LNCaP clone FGC (cell line): ENCODE results near the gene ARHGAP19.

Experiments used
- DNase-seq: peaks from one replicate; pipeline ENCODE4 v3.0.0-alpha.2; 2011; ENCODE audit warnings: low read depth
- H3K4me3 ChIP-seq: 2 replicates; pipeline ENCODE4 v1.5.1; 2011; ENCODE audit warnings: mild to moderate bottlenecking, low read depth, low read length, control low read depth
- TF ChIP-seq, protein P1 (sequence below): IDR thresholded peaks from 2 replicates; pipeline ENCODE4 v1.5.1; 2012; ENCODE audit warnings: mild to moderate bottlenecking; ENCODE audit not compliant: control insufficient read depth, insufficient read depth; ENCODE audit errors: extremely low read depth

ARHGAP19 gene

DNA sequence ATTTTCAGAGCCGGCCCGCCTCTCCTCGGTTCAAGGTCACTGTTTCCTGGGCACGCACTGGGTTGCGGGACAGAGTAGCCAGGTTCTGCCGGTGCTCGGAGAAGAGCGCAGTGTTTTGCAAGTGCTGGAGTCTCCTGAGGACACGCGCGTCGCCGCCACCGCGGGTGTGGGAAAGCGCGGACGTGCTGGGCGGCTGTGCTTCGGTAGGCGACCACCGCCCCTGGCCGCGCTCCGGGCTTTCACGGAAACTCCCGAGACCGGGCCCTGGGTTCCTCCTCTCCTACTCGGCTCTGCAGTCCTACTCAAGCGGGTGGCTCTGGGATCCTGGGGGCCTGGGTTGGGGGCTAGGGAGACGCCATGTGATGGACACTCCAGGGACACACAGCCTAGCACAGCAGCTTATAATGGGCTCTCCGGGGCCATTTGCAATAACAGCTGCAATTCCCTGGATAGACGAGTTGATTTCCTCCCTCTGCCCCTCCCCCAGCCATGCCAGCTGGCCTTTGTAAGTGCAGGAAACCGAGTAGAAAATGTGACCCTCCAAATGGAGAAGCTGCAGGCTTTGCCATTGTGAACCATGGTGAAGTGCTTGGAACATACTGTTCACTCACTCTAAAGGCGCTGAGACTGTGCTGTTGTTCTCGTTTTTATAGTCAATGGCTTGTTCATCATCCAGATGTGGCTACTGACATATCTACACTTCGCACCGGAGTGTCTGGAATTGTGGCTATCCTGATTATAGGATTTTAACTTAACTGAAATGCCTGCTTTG, 28.8 kb upstream of the ARHGAP19 start:
- DNase-seq, result no peak
- TF ChIP-seq, protein P1, sequence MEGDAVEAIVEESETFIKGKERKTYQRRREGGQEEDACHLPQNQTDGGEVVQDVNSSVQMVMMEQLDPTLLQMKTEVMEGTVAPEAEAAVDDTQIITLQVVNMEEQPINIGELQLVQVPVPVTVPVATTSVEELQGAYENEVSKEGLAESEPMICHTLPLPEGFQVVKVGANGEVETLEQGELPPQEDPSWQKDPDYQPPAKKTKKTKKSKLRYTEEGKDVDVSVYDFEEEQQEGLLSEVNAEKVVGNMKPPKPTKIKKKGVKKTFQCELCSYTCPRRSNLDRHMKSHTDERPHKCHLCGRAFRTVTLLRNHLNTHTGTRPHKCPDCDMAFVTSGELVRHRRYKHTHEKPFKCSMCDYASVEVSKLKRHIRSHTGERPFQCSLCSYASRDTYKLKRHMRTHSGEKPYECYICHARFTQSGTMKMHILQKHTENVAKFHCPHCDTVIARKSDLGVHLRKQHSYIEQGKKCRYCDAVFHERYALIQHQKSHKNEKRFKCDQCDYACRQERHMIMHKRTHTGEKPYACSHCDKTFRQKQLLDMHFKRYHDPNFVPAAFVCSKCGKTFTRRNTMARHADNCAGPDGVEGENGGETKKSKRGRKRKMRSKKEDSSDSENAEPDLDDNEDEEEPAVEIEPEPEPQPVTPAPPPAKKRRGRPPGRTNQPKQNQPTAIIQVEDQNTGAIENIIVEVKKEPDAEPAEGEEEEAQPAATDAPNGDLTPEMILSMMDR, result no peak
- no peak overlapping the region for H3K4me3 ChIP-seq

DNA sequence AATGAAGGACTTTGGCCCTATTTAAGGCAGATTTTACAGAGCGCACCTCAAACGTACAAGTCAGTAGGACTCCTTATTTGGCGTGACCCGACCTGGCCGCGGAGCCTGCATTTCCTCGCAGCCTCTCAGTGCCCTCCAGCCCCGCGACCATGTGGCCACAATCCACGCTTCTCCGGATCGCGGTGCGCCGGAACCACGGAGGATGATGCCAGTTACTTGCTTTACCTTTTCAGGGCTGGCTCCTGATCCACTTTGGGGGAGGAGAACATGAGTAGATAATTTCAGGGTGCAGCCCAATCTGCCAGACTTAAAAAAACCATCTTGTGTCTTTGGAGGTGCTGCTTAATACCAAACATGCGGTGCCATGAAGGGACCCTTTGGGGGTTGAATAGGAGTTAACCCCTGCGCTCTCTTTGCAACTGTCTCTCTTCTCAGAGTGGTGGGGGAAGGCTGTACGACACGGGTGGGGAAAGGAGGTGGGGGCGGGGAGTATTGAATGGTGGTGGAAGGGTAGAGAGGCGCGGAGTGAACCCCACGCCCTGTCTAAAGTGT, 28.1 kb upstream of the ARHGAP19 start:
- DNase-seq, result no peak
- peak overlapping the region; percentile 58; the same call in 1 of the 2 replicates for H3K4me3 ChIP-seq
- TF ChIP-seq, protein P1, result no peak

DNA sequence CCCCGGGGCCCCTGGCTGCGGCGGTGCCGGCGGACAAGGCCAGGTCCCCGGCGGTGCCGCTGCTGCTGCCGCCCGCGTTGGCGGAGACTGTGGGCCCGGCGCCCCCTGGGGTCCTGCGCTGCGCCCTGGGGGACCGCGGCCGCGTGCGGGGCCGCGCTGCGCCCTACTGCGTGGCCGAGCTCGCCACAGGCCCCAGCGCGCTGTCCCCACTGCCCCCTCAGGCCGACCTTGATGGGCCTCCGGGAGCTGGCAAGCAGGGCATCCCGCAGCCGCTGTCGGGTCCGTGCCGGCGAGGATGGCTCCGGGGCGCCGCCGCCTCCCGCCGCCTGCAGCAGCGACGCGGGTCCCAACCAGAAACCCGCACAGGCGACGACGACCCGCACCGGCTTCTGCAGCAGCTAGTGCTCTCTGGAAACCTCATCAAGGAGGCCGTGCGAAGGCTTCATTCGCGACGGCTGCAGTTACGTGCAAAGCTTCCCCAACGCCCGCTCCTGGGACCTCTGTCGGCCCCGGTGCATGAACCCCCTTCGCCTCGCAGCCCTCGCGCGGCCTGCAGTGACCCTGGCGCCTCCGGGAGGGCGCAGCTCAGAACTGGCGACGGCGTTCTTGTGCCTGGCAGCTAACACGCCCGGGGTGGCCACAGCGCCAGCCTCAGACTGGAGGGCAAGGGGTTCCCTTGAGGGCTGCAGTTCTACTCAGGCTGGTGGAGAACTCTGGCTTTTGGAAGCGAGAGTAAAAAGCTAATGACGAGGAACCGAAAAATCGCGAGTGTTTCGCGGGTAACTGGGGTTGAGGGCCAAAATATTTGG, 27.4 kb upstream of the ARHGAP19 start:
- peak overlapping the region; percentile 58 for H3K4me3 ChIP-seq
- DNase-seq, result no peak
- TF ChIP-seq, protein P1, result no peak

DNA sequence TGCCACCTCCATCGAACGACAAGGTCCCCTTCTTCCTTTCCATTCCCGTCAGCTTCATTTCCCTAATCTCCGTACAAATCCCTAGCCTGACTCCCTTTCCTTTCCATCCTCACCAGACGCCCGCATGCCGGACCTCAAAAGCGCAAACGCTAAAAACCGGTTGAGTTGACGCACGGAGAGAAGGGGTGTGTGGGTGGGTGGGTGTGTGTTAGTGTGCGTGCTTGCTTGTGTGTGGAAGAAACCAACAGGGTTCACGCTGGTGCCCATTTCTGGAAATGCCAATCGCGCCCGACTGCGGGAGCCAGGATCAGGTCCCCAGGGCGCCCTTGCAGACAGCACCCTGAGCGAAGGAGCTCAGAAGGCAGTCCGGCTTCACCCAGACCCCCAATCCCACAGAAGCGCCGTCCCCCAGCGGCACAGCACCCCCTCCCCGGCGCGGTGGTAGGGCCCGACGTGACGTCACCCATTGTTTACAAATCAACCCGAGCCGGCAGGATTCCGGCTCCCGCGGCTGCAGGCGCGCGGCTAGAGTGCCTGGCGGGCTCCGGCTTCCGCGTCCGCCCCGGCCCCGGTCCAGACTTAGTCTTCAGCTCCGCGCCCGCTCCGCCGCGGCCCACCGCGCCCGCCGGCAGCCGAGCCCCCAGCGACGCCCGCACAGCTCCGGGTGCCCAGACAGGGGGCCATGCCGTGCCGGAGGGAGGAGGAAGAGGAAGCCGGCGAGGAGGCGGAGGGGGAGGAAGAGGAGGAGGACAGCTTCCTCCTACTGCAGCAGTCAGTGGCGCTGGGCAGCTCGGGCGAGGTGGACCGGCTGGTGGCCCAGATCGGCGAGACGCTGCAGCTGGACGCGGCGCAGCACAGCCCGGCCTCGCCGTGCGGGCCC, 26.6 kb upstream of the ARHGAP19 start, which contains the start of gene FRAT1:
Gene FRAT1 (plus strand): TSS at position 500 of the 880 bp plus-strand sequence. CDS start 183 bp downstream, at position 683.
- peak; percentile 83 for DNase-seq
- TF ChIP-seq, protein P1, result no peak

DNA sequence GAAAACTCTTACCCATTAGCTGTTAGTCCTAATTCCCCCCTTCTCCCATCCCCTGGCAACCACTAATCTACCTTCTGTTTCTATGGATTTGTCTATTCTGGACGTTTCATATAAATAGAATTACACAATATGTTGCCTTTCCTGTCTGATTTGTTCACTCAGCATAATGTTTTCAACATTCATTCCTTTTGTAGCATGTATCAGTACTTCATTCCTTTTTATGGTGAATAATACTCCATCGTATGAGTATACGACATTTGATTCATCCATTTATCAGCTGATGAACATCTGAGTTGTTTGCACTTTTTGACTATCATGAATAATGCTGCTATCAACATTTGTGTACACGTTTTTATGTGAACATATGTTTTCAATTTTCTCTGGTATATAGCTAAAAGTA, 22.2 kb upstream of the ARHGAP19 start:
- DNase-seq, result no peak
- TF ChIP-seq, protein P1, result no peak
- H3K4me3 ChIP-seq, result no peak overlapping the region

More for the DNA sequence above, 26.6 kb upstream of the ARHGAP19 start, which contains the start of gene FRAT1:
- H3K4me3 ChIP-seq, result peak within 1 kb of the TSS; percentile 58

DNA sequence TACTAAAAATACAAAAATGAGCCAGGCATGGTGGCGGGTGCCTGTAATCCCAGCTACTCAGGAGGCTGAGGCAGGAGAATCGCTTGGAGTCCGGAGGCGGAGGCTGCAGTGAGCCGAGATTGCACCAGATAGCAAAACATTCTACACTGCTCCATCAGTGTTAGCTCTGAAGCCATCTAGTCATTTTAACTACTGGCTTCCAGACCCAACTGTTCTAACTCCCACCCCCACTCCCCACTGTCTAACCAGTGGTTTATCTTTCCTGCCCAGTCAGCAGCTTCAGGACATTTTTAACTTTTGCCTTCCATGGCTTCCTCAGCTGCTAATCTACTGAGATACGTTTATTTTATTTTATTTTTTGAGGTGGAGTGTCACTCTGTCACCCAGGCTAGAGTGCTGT, 20.5 kb upstream of the ARHGAP19 start:
- TF ChIP-seq, protein P1, result no peak
- DNase-seq, result no peak
- no peak overlapping the region for H3K4me3 ChIP-seq
